IgD-negative memory B cell (primary cell): ENCODE results near the gene FRMD8. TPM values are rescaled to one million over a fixed set of nuclear protein-coding genes. Genes with fewer than 3 reads are reported as not detected.

Experiments
- H3K27ac Mint-ChIP-seq, 3 donors: one replicate each; pipeline ENCODE4 v1.8.0; 2020 to 2022; ENCODE audit warnings: mild to moderate bottlenecking in 3 of 3, mixed read lengths in 3 of 3, moderate library complexity in 1 of 3
- H3K27me3 Mint-ChIP-seq: one replicate; pipeline ENCODE4 v1.8.0; 2021; ENCODE audit warnings: mixed read lengths
- H3K36me3 Mint-ChIP-seq: one replicate; pipeline ENCODE4 v1.8.0; 2020; ENCODE audit warnings: mild to moderate bottlenecking, mixed read lengths
- H3K4me1 Mint-ChIP-seq, 3 donors: one replicate each; pipeline ENCODE4 v1.8.0; 2020 to 2022; ENCODE audit warnings: mixed read lengths in 3 of 3, mild to moderate bottlenecking in 1 of 3
- H3K4me3 Mint-ChIP-seq, 4 donors: one replicate each; pipeline ENCODE4 v1.8.0; 2020 to 2022; ENCODE audit warnings: mild to moderate bottlenecking in 4 of 4, mixed read lengths in 4 of 4, moderate library complexity in 3 of 4
- H3K9me3 Mint-ChIP-seq, 3 donors: one replicate each; pipeline ENCODE4 v1.8.0; 2020 to 2021; ENCODE audit warnings: mixed read lengths in 3 of 3, mild to moderate bottlenecking in 1 of 3
- polyA plus RNA-seq: library from polyadenylated mRNA; unstranded; fragments of 300-500 nt; fragmentation: Illumina TruSeq; gene quantifications from one replicate; pipeline ENCODE4 v1.2.3, GENCODE V29; 2021

The FRMD8 gene
- polyA plus RNA-seq: 54.2 TPM

DNA sequence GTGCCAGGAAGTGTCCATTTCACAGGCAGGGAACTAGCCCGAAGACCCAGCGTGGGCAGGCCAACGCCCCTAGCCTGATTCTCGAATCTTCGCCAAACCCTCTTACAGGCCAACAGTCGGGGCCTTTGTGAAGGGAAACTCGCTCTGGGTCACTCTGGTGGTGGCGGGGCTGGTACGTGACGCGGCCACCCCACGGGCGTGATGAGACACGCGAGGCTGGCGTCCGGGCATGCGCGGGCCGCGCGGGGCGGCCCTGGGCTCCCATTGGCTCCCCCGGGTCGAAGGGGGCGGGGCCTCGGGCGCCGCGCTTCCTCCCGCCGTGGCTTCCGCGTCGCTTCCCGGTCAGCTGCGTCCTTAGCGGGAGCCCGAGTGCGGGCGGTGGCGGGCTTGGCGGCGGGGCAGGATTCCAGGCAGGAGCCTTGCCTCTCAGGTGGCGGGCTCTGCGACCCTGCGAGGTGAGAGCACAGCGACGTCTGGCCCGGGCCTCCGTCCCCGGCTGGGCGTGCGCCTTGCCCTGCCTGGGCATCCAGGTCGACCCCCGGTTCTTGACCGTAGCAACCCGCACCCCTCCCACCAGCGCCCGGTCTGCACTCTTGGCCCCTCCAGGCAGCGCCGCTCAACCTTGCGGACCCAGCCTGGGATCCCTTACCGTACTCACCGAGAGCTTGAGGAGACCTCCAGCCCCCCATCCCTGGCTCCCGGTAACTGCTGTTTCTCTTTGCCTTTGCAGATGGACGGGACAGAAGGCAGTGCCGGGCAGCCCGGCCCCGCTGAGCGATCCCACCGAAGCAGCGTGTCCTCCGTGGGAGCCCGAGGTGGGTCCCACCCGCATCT is at the start of gene FRMD8:
Gene FRMD8, plus strand, starts transcription at position 331 of the 834 bp plus-strand sequence. Its CDS starts 400 bp downstream, at position 731.
- Mint-ChIP-seq H3K4me1 (peaks cover 24 to 37% (median 32%) of the 10 kb centered on the region in 3 donors), H3K27me3 (no peaks in the 10 kb centered on the region), H3K27ac (peak within 1 kb of the TSS; percentile 85 to 93 (median 92)), H3K4me3 (peak within 1 kb of the TSS; percentile 89 to 95 (median 91)), H3K36me3 (no peaks in the 10 kb centered on the region), H3K9me3 (no peaks in the 10 kb centered on the region)

DNA sequence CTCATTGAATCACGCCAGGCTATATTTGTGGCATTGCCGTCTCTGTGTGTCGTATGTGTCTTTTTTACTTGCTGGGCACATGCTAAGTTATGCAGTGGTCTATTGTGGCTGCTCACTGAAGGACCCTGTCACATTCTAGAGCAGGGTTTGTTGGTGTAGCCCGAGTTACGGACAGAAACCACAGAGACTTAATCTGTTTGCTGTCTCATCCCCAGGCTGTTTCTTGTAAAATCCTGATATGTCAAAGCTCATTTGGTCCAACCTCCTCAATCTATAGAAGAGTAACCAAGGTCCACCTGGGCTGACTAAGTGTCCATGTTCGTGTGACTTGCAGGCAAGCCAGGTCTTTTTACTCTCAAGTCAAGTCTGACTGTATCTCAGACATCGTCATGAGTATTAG is 47.8 kb upstream of the FRMD8 start:
- Mint-ChIP-seq H3K4me3 (peak overlapping the region in 1 of 4 donors; percentile 84), H3K27me3 (no peaks in the 10 kb centered on the region), H3K27ac (no peak overlapping the region), H3K9me3 (no peaks in the 10 kb centered on the region), H3K36me3 (no peaks in the 10 kb centered on the region), H3K4me1 (peaks cover 29% of the 10 kb centered on the region in 3 donors)

GRCh38 chr11:65340226-65340625 is 46.2 kb upstream of the FRMD8 start:
- Mint-ChIP-seq H3K36me3 (no peaks in the 10 kb centered on the region), H3K9me3 (no peaks in the 10 kb centered on the region), H3K4me1 (peaks cover 17 to 21% (median 18%) of the 10 kb centered on the region in 3 donors), H3K27me3 (no peaks in the 10 kb centered on the region), H3K27ac (peak overlapping the region in 1 of 3 donors; percentile 18), H3K4me3 (no peak overlapping the region)

GRCh38 chr11:65341856-65342255 is 44.6 kb upstream of the FRMD8 start:
- no peaks in the 10 kb centered on the region for H3K9me3 Mint-ChIP-seq
- no peaks in the 10 kb centered on the region for H3K36me3 Mint-ChIP-seq
- no peak overlapping the region for H3K27ac Mint-ChIP-seq
- peaks cover 12 to 18% (median 12%) of the 10 kb centered on the region in 3 donors for H3K4me1 Mint-ChIP-seq
- H3K27me3 Mint-ChIP-seq: no peaks in the 10 kb centered on the region
- H3K4me3 Mint-ChIP-seq: peak overlapping the region in 1 of 4 donors; percentile 47

GRCh38 chr11:65351511-65351910 is 34.9 kb upstream of the FRMD8 start:
- Mint-ChIP-seq H3K27ac (peak overlapping the region in 2 of 3 donors; percentile 53 to 83), H3K4me3 (no peak overlapping the region), H3K4me1 (peaks cover 0 to 6% (median 5%) of the 10 kb centered on the region in 3 donors), H3K36me3 (no peaks in the 10 kb centered on the region), H3K27me3 (peaks cover 3% of the 10 kb centered on the region), H3K9me3 (no peaks in the 10 kb centered on the region)

GRCh38 chr11:65352783-65353182 is 33.7 kb upstream of the FRMD8 start:
- Mint-ChIP-seq H3K4me3 (peak overlapping the region in 1 of 4 donors; percentile 83), H3K36me3 (no peaks in the 10 kb centered on the region), H3K9me3 (no peaks in the 10 kb centered on the region), H3K4me1 (peaks cover 0 to 6% (median 5%) of the 10 kb centered on the region in 3 donors), H3K27ac (peak overlapping the region in 1 of 3 donors; percentile 31), H3K27me3 (peaks cover 3% of the 10 kb centered on the region)

- peak overlapping the region in 1 of 3 donors; percentile 90 for H3K27ac Mint-ChIP-seq
- H3K4me1 Mint-ChIP-seq: peaks cover 0 to 9% (median 5%) of the 10 kb centered on the region in 3 donors
- peaks cover 3% of the 10 kb centered on the region for H3K27me3 Mint-ChIP-seq
- no peaks in the 10 kb centered on the region for H3K9me3 Mint-ChIP-seq
- peak overlapping the region; percentile 59 to 85 (median 79) for H3K4me3 Mint-ChIP-seq
- H3K36me3 Mint-ChIP-seq: no peaks in the 10 kb centered on the region
Observed at GRCh38 chr11:65353376-65353775, 33.1 kb upstream of the FRMD8 start.

DNA sequence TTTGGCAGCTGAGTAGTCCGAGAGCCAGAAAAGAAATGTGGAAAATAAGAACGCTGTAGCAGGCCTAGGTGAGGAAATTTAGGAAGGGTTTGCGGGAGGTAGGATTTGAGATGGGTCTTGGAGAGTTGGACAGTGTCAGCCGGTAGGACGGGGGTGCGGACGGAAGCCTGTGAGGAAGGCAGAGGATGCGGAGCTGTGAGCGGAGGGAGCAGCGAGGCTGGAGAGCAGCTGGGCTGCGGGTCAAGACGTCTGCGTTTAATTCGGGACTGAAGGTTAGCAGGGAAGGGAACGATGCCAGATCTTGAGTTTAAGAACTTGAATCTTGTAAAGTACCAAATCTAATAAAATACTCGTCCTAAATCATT is 32.6 kb upstream of the FRMD8 start:
- Mint-ChIP-seq H3K27ac (peak overlapping the region in 2 of 3 donors; percentile 64 to 90), H3K36me3 (no peaks in the 10 kb centered on the region), H3K9me3 (no peaks in the 10 kb centered on the region), H3K27me3 (peaks cover 3% of the 10 kb centered on the region), H3K4me3 (peak overlapping the region; percentile 59 to 87 (median 84)), H3K4me1 (peaks cover 0 to 9% (median 5%) of the 10 kb centered on the region in 3 donors)

DNA sequence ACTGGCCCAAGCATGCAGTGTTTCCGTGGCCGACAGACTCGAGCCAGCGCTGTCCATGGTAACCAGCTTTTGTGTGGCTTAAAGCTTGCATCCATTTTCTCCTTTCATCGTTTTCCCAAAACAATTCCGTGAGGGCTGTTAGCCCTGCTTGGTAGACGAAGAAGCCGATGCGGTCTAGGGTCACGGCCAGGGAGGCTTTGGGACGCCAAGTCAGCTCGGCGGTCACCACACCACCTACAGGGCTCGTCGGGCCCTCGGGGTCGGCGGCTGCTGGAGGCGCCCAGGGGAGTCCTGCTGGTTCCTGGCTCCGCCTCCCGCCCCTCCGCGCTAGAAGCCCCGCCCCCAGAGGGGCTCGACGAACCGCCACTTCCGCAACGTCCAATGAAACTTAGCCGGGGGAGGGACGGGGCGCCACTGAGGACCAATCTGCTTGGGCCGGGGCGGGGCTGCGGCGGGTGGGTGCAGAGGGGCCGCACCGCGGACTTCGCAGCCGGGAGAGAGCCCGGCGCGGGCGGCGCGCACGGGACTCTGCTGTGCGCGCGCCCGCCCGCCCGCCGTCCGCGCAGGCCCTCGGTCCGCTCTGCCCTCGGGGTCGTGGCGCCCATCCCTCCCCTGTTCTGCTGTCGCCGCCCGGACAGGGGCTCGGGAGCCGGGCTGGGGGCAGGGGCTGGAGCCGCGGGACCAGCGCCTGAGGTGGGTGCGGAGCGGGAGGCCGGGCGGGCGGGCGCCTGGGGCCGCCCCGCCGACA is 32.0 kb upstream of the FRMD8 start, which contains the start of gene TIGD3:
Gene TIGD3, plus strand, starts transcription at position 487 of the 748 bp plus-strand sequence. CDS start 1,058 bp downstream, outside the sequence.
- Mint-ChIP-seq H3K27ac (peak within 1 kb of the TSS; percentile 71 to 90 (median 80)), H3K36me3 (no peaks in the 10 kb centered on the region), H3K4me3 (peak within 1 kb of the TSS; percentile 83 to 98 (median 94)), H3K4me1 (peaks cover 0 to 9% (median 5%) of the 10 kb centered on the region in 3 donors), H3K9me3 (no peaks in the 10 kb centered on the region), H3K27me3 (peaks cover 3% of the 10 kb centered on the region)

GRCh38 chr11:65355013-65355775 is 31.2 kb upstream of the FRMD8 start:
- Mint-ChIP-seq H3K36me3 (no peaks in the 10 kb centered on the region), H3K4me3 (peak overlapping the region; percentile 79 to 98 (median 94)), H3K9me3 (no peaks in the 10 kb centered on the region), H3K27ac (peak overlapping the region; percentile 71 to 80 (median 71)), H3K27me3 (peaks cover 3% of the 10 kb centered on the region), H3K4me1 (peaks cover 0 to 9% (median 5%) of the 10 kb centered on the region in 3 donors)

GRCh38 chr11:65355776-65356393 is 30.6 kb upstream of the FRMD8 start:
- Mint-ChIP-seq H3K9me3 (no peaks in the 10 kb centered on the region), H3K27ac (peak overlapping the region in 2 of 3 donors; percentile 71 to 80), H3K4me3 (peak overlapping the region; percentile 79 to 98 (median 94)), H3K4me1 (peaks cover 0 to 9% (median 5%) of the 10 kb centered on the region in 3 donors), H3K36me3 (no peaks in the 10 kb centered on the region), H3K27me3 (peaks cover 3% of the 10 kb centered on the region)

- H3K4me1 Mint-ChIP-seq: peaks cover 0 to 9% (median 5%) of the 10 kb centered on the region in 3 donors
- H3K27me3 Mint-ChIP-seq: peaks cover 3% of the 10 kb centered on the region
- H3K27ac Mint-ChIP-seq: peak overlapping the region in 1 of 3 donors; percentile 86
- H3K36me3 Mint-ChIP-seq: no peaks in the 10 kb centered on the region
- H3K4me3 Mint-ChIP-seq: peak overlapping the region in 3 of 4 donors; percentile 68 to 86 (median 79)
- no peaks in the 10 kb centered on the region for H3K9me3 Mint-ChIP-seq
Observed at GRCh38 chr11:65356394-65356972, 30.0 kb upstream of the FRMD8 start.

DNA sequence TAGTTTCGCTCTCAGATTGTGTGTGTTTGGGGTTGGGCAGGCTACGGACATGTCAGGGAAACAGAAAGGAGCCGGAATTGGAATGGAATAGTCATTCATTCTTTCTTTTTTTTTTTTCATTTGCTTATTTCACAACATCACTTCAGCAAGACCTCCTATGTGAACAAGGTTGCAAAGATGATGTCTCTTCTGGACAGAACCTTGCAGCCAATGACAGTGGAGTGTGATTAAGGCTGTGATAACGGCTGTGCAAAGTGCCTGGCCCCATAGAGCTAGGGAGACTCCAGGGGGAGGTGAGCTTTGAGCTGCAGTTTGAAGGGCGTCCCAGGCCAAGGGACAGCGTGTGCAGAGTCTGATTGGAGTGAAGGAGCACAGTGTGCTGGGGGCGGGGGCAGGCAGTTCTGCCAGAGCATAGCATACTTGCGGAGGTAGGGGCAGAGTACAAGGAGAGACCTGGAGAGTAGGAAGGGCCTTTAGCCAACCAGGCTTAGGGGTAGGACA is 28.5 kb upstream of the FRMD8 start:
- no peaks in the 10 kb centered on the region for H3K36me3 Mint-ChIP-seq
- H3K9me3 Mint-ChIP-seq: no peaks in the 10 kb centered on the region
- peak overlapping the region in 2 of 3 donors; percentile 32 to 86 for H3K27ac Mint-ChIP-seq
- H3K27me3 Mint-ChIP-seq: peaks cover 3% of the 10 kb centered on the region
- peak overlapping the region; percentile 5 to 79 (median 60) for H3K4me3 Mint-ChIP-seq
- peaks cover 7 to 21% (median 13%) of the 10 kb centered on the region in 3 donors for H3K4me1 Mint-ChIP-seq
